GM12878 (cell line): ENCODE data around the gene PLS1.

Experiments
- ATF2 ChIP-seq: IDR thresholded peaks from 2 replicates; pipeline ENCODE4 v1.6.1; 2012; ENCODE audit warnings: low read length, inconsistent platforms
- CREB1 ChIP-seq: IDR thresholded peaks from 2 replicates; pipeline ENCODE4 v1.6.1; 2012; ENCODE audit warnings: low read depth, mild to moderate bottlenecking, inconsistent platforms
- CTCF ChIP-seq, 3 experiments: IDR thresholded peaks in 2 of 3; conservative IDR thresholded peaks in 1 of 3; 2 replicates each; pipeline ENCODE4 v1.5.1; 2011; ENCODE audit warnings: low read depth in 3 of 3, low read length in 3 of 3, mild to moderate bottlenecking in 3 of 3, control low read depth in 2 of 3, moderate library complexity in 2 of 3, inconsistent platforms in 1 of 3, mixed read lengths in 1 of 3; ENCODE audit not compliant: control insufficient read depth in 2 of 3, insufficient read depth in 1 of 3; ENCODE audit errors: extremely low read depth in 1 of 3
- FOXM1 ChIP-seq: IDR thresholded peaks from 2 replicates; pipeline ENCODE4 v1.6.1; 2012; ENCODE audit warnings: low read depth, mild to moderate bottlenecking, inconsistent platforms, low read length, moderate library complexity
- MAX ChIP-seq: IDR thresholded peaks from 2 replicates; pipeline ENCODE4 v1.6.1; 2012; ENCODE audit warnings: low read depth, low read length, improper control_type of control experiment
- NRF1 ChIP-seq: conservative IDR thresholded peaks from 2 replicates; pipeline ENCODE4 v1.6.1; 2011; ENCODE audit warnings: mild to moderate bottlenecking, low read depth, low read length, improper control_type of control experiment
- PML ChIP-seq: IDR thresholded peaks from 2 replicates; pipeline ENCODE4 v1.6.1; 2012; ENCODE audit warnings: low read length, inconsistent platforms
- POLR2A ChIP-seq: IDR thresholded peaks from 2 replicates; pipeline ENCODE4 v1.6.1; 2011; ENCODE audit warnings: low read depth, mild to moderate bottlenecking, low read length
- POLR2AphosphoS5 ChIP-seq: IDR thresholded peaks from 2 replicates; pipeline ENCODE4 v1.6.1; 2011; ENCODE audit warnings: mild to moderate bottlenecking, low read length, inconsistent platforms
- SMARCA5 ChIP-seq: fragments of 450-650 bp; IDR thresholded peaks from 2 replicates; pipeline ENCODE4 v1.6.1; 2017; ENCODE audit warnings: mild to moderate bottlenecking
- ZNF24 ChIP-seq: fragments of 450-650 bp; IDR thresholded peaks from 2 replicates; pipeline ENCODE4 v1.6.1; 2017; ENCODE audit warnings: antibody characterized with exemption, mild to moderate bottlenecking

DNA sequence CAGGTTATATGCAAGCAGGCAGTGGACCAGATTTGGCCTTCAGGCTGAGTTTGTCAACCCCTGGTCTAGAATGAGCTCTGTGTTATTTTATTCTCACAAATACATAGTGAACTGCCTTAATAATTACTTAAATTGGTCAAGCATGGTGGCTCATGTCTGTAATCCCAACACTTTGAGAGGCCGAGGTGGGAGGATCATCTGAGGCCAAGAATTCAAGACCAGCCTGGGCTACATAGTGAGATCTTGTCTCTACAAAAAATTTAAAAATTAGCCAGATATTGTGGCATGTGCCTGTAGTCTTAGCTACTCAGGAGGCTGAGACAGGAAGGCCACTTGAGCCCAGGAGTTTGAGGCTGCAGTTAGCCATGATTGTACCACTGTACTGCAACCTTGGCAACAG is 15.0 kb downstream of the PLS1 start:
- TF ChIP-seq CTCF (IDR thresholded peaks at IDR 0.05 in 2 of 3, conservative IDR thresholded peaks at IDR 0.05 in 1 of 3; ENCODE audit: control insufficient read depth in 2 of 3, extremely low read depth in 1 of 3, insufficient read depth in 1 of 3, low read depth in 3 of 3, low read length in 3 of 3) = no peak
- no peak for TF ChIP-seq FOXM1
- TF ChIP-seq CREB1 = no peak
- no peak for TF ChIP-seq MAX
- TF ChIP-seq ATF2 = no peak
- no peak for TF ChIP-seq SMARCA5
- no peak for TF ChIP-seq POLR2A
- TF ChIP-seq PML = no peak
- no peak for TF ChIP-seq ZNF24
- no peak for TF ChIP-seq POLR2AphosphoS5
- TF ChIP-seq NRF1 = no peak
